Caco-2 (cell line): Measurements from ENCODE around the gene STXBP1. TPM values are rescaled to one million over a fixed set of nuclear protein-coding genes. Genes with fewer than 3 reads are reported as not detected.

ENCODE experiments used
- BruUV-seq: library from RNA; stranded (reverse); fragments of 400-500 nt; replicated peaks from 2 replicates; lab custom pipeline; 2021; lab: Mats Ljungman, UMichigan
- CTCF ChIA-PET: fragments of 300-600 bp; sonication (Branson Sonifier 250); formaldehyde crosslinking; loops from one replicate; lab custom pipeline; 2022; ENCODE audit warnings: antibody characterized with exemption; lab: Charles Lee
- POLR2A ChIA-PET: fragments of 300-600 bp; sonication (Branson Sonifier 250); formaldehyde crosslinking; loops from one replicate; lab custom pipeline; 2022; ENCODE audit warnings: antibody characterized with exemption; lab: Charles Lee
- DNase-seq, 2 experiments: peaks; one replicate each; pipeline versions ENCODE4 v3.0.0 to v3.0.0-alpha.2; 2020 to 2022
- H3K27me3 ChIP-seq: replicated peaks from 2 replicates; pipeline ENCODE4 v1.6.0; 2011; ENCODE audit warnings: low read length; ENCODE audit not compliant: control insufficient read depth, insufficient read depth
- H3K36me3 ChIP-seq: 2 replicates; pipeline ENCODE4 v1.5.1; 2011; ENCODE audit warnings: low read length; ENCODE audit not compliant: control insufficient read depth, insufficient read depth
- H3K4me1 ChIP-seq: fragments of 250-450 bp; sonication (Bioruptor Pico); 2 replicates; pipeline ENCODE4 v1.5.1; 2020; ENCODE audit warnings: mild to moderate bottlenecking
- H3K4me3 ChIP-seq: 2 replicates; pipeline ENCODE4 v1.5.1; 2011; ENCODE audit warnings: low read depth, mild to moderate bottlenecking, control low read depth, low read length
- H3K9me3 ChIP-seq: fragments of 250-450 bp; sonication (Bioruptor Pico); 2 replicates; pipeline ENCODE4 v1.5.1; 2020; ENCODE audit warnings: mild to moderate bottlenecking, moderate library complexity
- H3K27ac Mint-ChIP-seq: one replicate; pipeline ENCODE4 v1.8.0; 2022; ENCODE audit warnings: mixed read lengths; ENCODE audit not compliant: unreplicated experiment
- H3K27me3 Mint-ChIP-seq: one replicate; pipeline ENCODE4 v1.8.0; 2022; ENCODE audit warnings: mixed read lengths; ENCODE audit not compliant: insufficient read depth, unreplicated experiment
- H3K36me3 Mint-ChIP-seq: one replicate; pipeline ENCODE4 v1.8.0; 2022; ENCODE audit warnings: mild to moderate bottlenecking, mixed read lengths; ENCODE audit not compliant: insufficient read depth, unreplicated experiment
- H3K4me1 Mint-ChIP-seq: one replicate; pipeline ENCODE4 v1.8.0; 2022; ENCODE audit warnings: low read depth, mixed read lengths; ENCODE audit not compliant: unreplicated experiment
- H3K4me3 Mint-ChIP-seq: one replicate; pipeline ENCODE4 v1.8.0; 2022; ENCODE audit warnings: mild to moderate bottlenecking, moderate library complexity, mixed read lengths; ENCODE audit not compliant: unreplicated experiment
- H3K9me3 Mint-ChIP-seq: one replicate; pipeline ENCODE4 v1.8.0; 2022; ENCODE audit warnings: mixed read lengths; ENCODE audit not compliant: unreplicated experiment
- intact Hi-C: fragments of 100-400 bp; cut with micrococcal nuclease; formaldehyde crosslinking; loops from one replicate; pipeline ENCODE4 v1.10.0; 2022; ENCODE audit not compliant: unreplicated experiment
- total RNA-seq: library from RNA; stranded (reverse); gene quantifications from 2 replicates; pipeline ENCODE4 v1.2.3, GENCODE V29; 2022
- TF ChIP-seq, protein P1 (sequence below), 2 experiments: fragments of 200-600 bp in 1 of 2; IDR thresholded peaks; 1 replicate in 1 of 2; 2 replicates in 1 of 2; pipeline versions ENCODE4 v1.5.1 to v1.8.0; 2011 to 2022; ENCODE audit warnings: antibody characterized with exemption in 1 of 2, control low read depth in 1 of 2, inconsistent platforms in 1 of 2, low read depth in 1 of 2, low read length in 1 of 2, mild to moderate bottlenecking in 1 of 2, moderate library complexity in 1 of 2; ENCODE audit not compliant: insufficient read depth in 1 of 2, severe bottlenecking in 1 of 2, unreplicated experiment in 1 of 2

STXBP1 gene
- total RNA-seq, 1 experiment from 2014 or later = 5.5 TPM

- Mint-ChIP-seq H3K27me3 (peaks cover 6% of the 10 kb centered on the region), H3K9me3 (no peaks in the 10 kb centered on the region), H3K4me3 (peak overlapping the region; percentile 53), H3K27ac (peak overlapping the region; percentile 32), H3K36me3 (no peaks in the 10 kb centered on the region), H3K4me1 (no peaks in the 10 kb centered on the region)
- Histone ChIP-seq H3K9me3 (no peaks in the 10 kb centered on the region), H3K4me1 (no peaks in the 10 kb centered on the region), H3K4me3 (no peak overlapping the region), H3K27me3 (no peaks in the 10 kb centered on the region; the same call in 1 of the 2 replicates), H3K36me3 (no peaks in the 10 kb centered on the region)
- peak; percentile 43 to 78 for DNase-seq
- no TSS peak for BruUV-seq
- CTCF ChIA-PET = interaction anchor here (0.6 kb wide), 1 partner anchor 59 kb away, joined by 3 read pairs; no protein-coding TSS in a partner anchor
- TF ChIP-seq, protein P1, sequence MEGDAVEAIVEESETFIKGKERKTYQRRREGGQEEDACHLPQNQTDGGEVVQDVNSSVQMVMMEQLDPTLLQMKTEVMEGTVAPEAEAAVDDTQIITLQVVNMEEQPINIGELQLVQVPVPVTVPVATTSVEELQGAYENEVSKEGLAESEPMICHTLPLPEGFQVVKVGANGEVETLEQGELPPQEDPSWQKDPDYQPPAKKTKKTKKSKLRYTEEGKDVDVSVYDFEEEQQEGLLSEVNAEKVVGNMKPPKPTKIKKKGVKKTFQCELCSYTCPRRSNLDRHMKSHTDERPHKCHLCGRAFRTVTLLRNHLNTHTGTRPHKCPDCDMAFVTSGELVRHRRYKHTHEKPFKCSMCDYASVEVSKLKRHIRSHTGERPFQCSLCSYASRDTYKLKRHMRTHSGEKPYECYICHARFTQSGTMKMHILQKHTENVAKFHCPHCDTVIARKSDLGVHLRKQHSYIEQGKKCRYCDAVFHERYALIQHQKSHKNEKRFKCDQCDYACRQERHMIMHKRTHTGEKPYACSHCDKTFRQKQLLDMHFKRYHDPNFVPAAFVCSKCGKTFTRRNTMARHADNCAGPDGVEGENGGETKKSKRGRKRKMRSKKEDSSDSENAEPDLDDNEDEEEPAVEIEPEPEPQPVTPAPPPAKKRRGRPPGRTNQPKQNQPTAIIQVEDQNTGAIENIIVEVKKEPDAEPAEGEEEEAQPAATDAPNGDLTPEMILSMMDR (IDR thresholded peaks at IDR 0.05; ENCODE audit: insufficient read depth in 1 of 2, low read depth in 1 of 2, low read length in 1 of 2, severe bottlenecking in 1 of 2, unreplicated experiment in 1 of 2) = no peak
- intact Hi-C loops = no loop called here
- POLR2A ChIA-PET = no interaction called here
Observed at GRCh38 chr9:127741831-127742434, 129.9 kb downstream of the STXBP1 start.

Other genes with a start within 250 kb of the STXBP1 start
- gene SLC2A8, start 215.1 kb upstream of the STXBP1 start, total RNA-seq = 141 and 144 TPM in 2 replicates
- 9.2 and 9.3 TPM in 2 replicates for gene ZNF79, start 187.9 kb upstream of the STXBP1 start, total RNA-seq
- 1,592 and 1,641 TPM in 2 replicates for gene RPL12, start 160.9 kb upstream of the STXBP1 start, total RNA-seq
- gene LRSAM1, start 160.8 kb upstream of the STXBP1 start, total RNA-seq = 25.8 and 26.2 TPM in 2 replicates
- not detected in 2 replicates for gene CFAP157, start 94.7 kb downstream of the STXBP1 start, total RNA-seq
- 8.7 and 11.2 TPM in 2 replicates for gene PTRH1, start 103.4 kb downstream of the STXBP1 start, total RNA-seq
- gene TTC16, start 103.8 kb downstream of the STXBP1 start, total RNA-seq = not detected in 2 replicates
- gene TOR2A, start 123.0 kb downstream of the STXBP1 start, total RNA-seq = 12.9 and 14.2 TPM in 2 replicates
- 0.34 TPM in 1 of 2 replicates, not detected in the other for gene SH2D3C, start 166.4 kb downstream of the STXBP1 start, total RNA-seq
- gene CDK9, start 173.8 kb downstream of the STXBP1 start, total RNA-seq = 47.9 and 48.2 TPM in 2 replicates
- 54.4 and 57.3 TPM in 2 replicates for gene FPGS, start 190.6 kb downstream of the STXBP1 start, total RNA-seq
- 0.18 and 0.53 TPM in 2 replicates for gene ENG, start 242.4 kb downstream of the STXBP1 start, total RNA-seq